Ishikawa (cell line): ENCODE data around the gene ARAP1.

Source experiments
- EP300 ChIP-seq: IDR thresholded peaks from 2 replicates; pipeline ENCODE4 v1.6.1; 2012; ENCODE audit warnings: borderline replicate concordance
- RAD21 ChIP-seq: IDR thresholded peaks from 2 replicates; pipeline ENCODE4 v1.6.1; 2012; ENCODE audit warnings: low read depth
- TAF1 ChIP-seq: IDR thresholded peaks from 2 replicates; pipeline ENCODE4 v1.6.1; 2012; ENCODE audit warnings: low read depth, mild to moderate bottlenecking
- ZBTB7A ChIP-seq: IDR thresholded peaks from 2 replicates; pipeline ENCODE4 v1.6.1; 2012; ENCODE audit warnings: low read depth

DNA sequence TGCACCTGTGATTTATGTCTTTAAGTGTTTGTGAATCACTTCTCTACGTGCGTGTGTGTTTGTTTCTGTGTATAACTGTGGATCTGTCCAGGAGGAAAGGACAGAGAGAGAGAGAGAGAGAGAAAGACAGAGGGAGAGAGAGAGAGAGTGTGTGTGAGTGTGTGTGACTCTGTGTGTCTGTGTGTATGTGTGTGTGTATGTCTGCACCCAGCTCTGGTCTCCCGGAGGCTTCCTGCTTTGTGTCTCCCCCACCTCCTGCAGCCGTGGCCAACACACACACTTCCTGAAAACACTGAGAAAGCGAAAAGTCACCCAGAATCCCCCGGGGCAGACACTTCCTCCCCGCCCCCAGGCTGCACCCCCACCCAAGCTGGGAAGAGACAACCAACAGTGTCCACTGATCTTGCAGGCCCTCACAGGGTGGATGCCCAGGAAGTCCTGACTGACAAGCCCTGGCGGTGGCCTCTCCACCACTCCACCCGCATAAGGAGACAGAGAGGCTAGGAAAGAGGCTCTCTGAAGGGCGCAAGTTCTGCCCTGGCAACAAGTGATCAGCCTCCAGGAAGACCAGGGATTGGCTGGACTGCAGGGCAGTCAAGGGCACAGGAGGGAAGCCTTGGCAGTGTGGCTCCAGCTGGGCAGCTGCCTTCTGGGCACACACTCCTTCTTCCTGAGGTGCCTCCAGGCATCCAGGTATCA lies 30.0 kb downstream of the ARAP1 start:
- TF ChIP-seq TAF1 (no peak), ZBTB7A (no peak), RAD21 (no peak), EP300 (no peak)
